ENCODE measurements around the gene IL23A. TPM values are rescaled to one million over a fixed set of nuclear protein-coding genes. Genes with fewer than 3 reads are reported as not detected.

The IL23A gene
- total and polyA plus RNA-seq, 4 experiments from 2014 or later: 30.3 to 40.1 (median 34.3) TPM

GRCh38 chr12:56373515-56373914, 34.8 kb downstream of the IL23A start:
- Mint-ChIP-seq H3K36me3 (no peaks in the 10 kb centered on the region), H3K9me3 (no peaks in the 10 kb centered on the region), H3K4me1 (no peaks in the 10 kb centered on the region), H3K27ac (no peak overlapping the region), H3K27me3 (no peaks in the 10 kb centered on the region), H3K4me3 (no peak overlapping the region)
- H3K4me3 ChIP-seq (ENCODE audit: low read length in 2 of 2): no peak overlapping the region
- no peaks in the 10 kb centered on the region for H3K36me3 ChIP-seq (ENCODE audit: insufficient read depth, low read length)
- intact Hi-C loops (cut with micrococcal nuclease): no loop called here
- DNase-seq: no peak
- H3K27me3 ChIP-seq (ENCODE audit: insufficient read depth, low read length): no peaks in the 10 kb centered on the region
- POLR2A ChIA-PET (ENCODE audit: partially characterized antibody): no interaction called here
- no peaks in the 10 kb centered on the region for H3K9me3 ChIP-seq (ENCODE audit: control insufficient read depth in 1 of 2, low read length in 2 of 2)
- no peak overlapping the region for H3K27ac ChIP-seq (ENCODE audit: low read depth, low read length)
- CTCF ChIA-PET (ENCODE audit: partially characterized antibody): no interaction called here
- no peaks in the 10 kb centered on the region for H3K4me1 ChIP-seq (ENCODE audit: insufficient read depth, low read length)

- ChIA-PET CTCF (ENCODE audit: partially characterized antibody) (interaction anchor here (0.8 kb wide), 1 partner anchor 31 kb away, joined by 4 read pairs; no protein-coding TSS in a partner anchor), POLR2A (ENCODE audit: partially characterized antibody) (interaction anchor here (0.6 kb wide), 1 partner anchor 288 kb away, joined by 4 read pairs; no protein-coding TSS in a partner anchor)
- Mint-ChIP-seq H3K9me3 (no peaks in the 10 kb centered on the region), H3K4me1 (no peaks in the 10 kb centered on the region), H3K4me3 (no peak overlapping the region), H3K27me3 (no peaks in the 10 kb centered on the region), H3K27ac (no peak overlapping the region), H3K36me3 (no peaks in the 10 kb centered on the region)
- no peaks in the 10 kb centered on the region for H3K9me3 ChIP-seq (ENCODE audit: control insufficient read depth in 1 of 2, low read length in 2 of 2)
- no peaks in the 10 kb centered on the region for H3K27me3 ChIP-seq (ENCODE audit: insufficient read depth, low read length)
- no peak for DNase-seq
- no peaks in the 10 kb centered on the region for H3K36me3 ChIP-seq (ENCODE audit: insufficient read depth, low read length)
- no peaks in the 10 kb centered on the region for H3K4me1 ChIP-seq (ENCODE audit: insufficient read depth, low read length)
- H3K27ac ChIP-seq (ENCODE audit: low read depth, low read length): no peak overlapping the region
- H3K4me3 ChIP-seq (ENCODE audit: low read length in 2 of 2): no peak overlapping the region
- intact Hi-C loops (cut with micrococcal nuclease): no loop called here
These were observed 36.3 kb downstream of the IL23A start for GRCh38 chr12:56374726-56375597.

GRCh38 chr12:56375598-56376434, 37.1 kb downstream of the IL23A start:
- H3K4me3 Mint-ChIP-seq: no peak overlapping the region
- Histone ChIP-seq H3K4me1 (ENCODE audit: insufficient read depth, low read length) (no peaks in the 10 kb centered on the region), H3K27me3 (ENCODE audit: insufficient read depth, low read length) (no peaks in the 10 kb centered on the region), H3K9me3 (ENCODE audit: control insufficient read depth in 1 of 2, low read length in 2 of 2) (no peaks in the 10 kb centered on the region), H3K4me3 (ENCODE audit: low read length in 2 of 2) (no peak overlapping the region), H3K27ac (ENCODE audit: low read depth, low read length) (no peak overlapping the region), H3K36me3 (ENCODE audit: insufficient read depth, low read length) (no peaks in the 10 kb centered on the region)
- intact Hi-C loops (cut with micrococcal nuclease): no loop called here
- no peak overlapping the region for H3K27ac Mint-ChIP-seq
- no peaks in the 10 kb centered on the region for H3K4me1 Mint-ChIP-seq
- CTCF ChIA-PET (ENCODE audit: partially characterized antibody): interaction anchor here (0.8 to 1.4 kb wide), 2 partner anchors 30 to 88 kb away, joined by 4 to 7 read pairs; no protein-coding TSS in a partner anchor
- H3K9me3 Mint-ChIP-seq: no peaks in the 10 kb centered on the region
- POLR2A ChIA-PET (ENCODE audit: partially characterized antibody): no interaction called here
- H3K36me3 Mint-ChIP-seq: no peaks in the 10 kb centered on the region
- H3K27me3 Mint-ChIP-seq: peaks cover 0 to under 1% of the 10 kb centered on the region in 2 donors
- DNase-seq: no peak

- H3K4me1 ChIP-seq (ENCODE audit: insufficient read depth, low read length): no peaks in the 10 kb centered on the region
- H3K4me3 ChIP-seq (ENCODE audit: low read length in 2 of 2): no peak overlapping the region
- no peaks in the 10 kb centered on the region for H3K9me3 Mint-ChIP-seq
- intact Hi-C loops (cut with micrococcal nuclease): no loop called here
- H3K4me3 Mint-ChIP-seq: no peak overlapping the region
- peak overlapping the region in 1 of 7 donors; percentile 27 for H3K27ac Mint-ChIP-seq
- no peak for DNase-seq
- H3K36me3 Mint-ChIP-seq: no peaks in the 10 kb centered on the region
- no peak overlapping the region for H3K27ac ChIP-seq (ENCODE audit: low read depth, low read length)
- POLR2A ChIA-PET (ENCODE audit: partially characterized antibody): no interaction called here
- H3K36me3 ChIP-seq (ENCODE audit: insufficient read depth, low read length): no peaks in the 10 kb centered on the region
- H3K9me3 ChIP-seq (ENCODE audit: control insufficient read depth in 1 of 2, low read length in 2 of 2): no peaks in the 10 kb centered on the region
- CTCF ChIA-PET (ENCODE audit: partially characterized antibody): interaction anchor here (1.4 kb wide), 1 partner anchor 87 kb away, joined by 7 read pairs; no protein-coding TSS in a partner anchor
- no peaks in the 10 kb centered on the region for H3K27me3 ChIP-seq (ENCODE audit: insufficient read depth, low read length)
- no peaks in the 10 kb centered on the region for H3K4me1 Mint-ChIP-seq
- peaks cover 0 to 6% of the 10 kb centered on the region in 2 donors for H3K27me3 Mint-ChIP-seq
These were observed 38.8 kb downstream of the IL23A start for GRCh38 chr12:56377310-56377988.

- Histone ChIP-seq H3K9me3 (ENCODE audit: control insufficient read depth in 1 of 2, low read length in 2 of 2) (no peaks in the 10 kb centered on the region), H3K4me3 (ENCODE audit: low read length in 2 of 2) (no peak overlapping the region), H3K27me3 (ENCODE audit: insufficient read depth, low read length) (no peaks in the 10 kb centered on the region), H3K36me3 (ENCODE audit: insufficient read depth, low read length) (no peaks in the 10 kb centered on the region), H3K27ac (ENCODE audit: low read depth, low read length) (no peak overlapping the region), H3K4me1 (ENCODE audit: insufficient read depth, low read length) (no peaks in the 10 kb centered on the region)
- DNase-seq: no peak
- no peaks in the 10 kb centered on the region for H3K36me3 Mint-ChIP-seq
- intact Hi-C loops (cut with micrococcal nuclease): no loop called here
- ChIA-PET POLR2A (ENCODE audit: partially characterized antibody) (no interaction called here), CTCF (ENCODE audit: partially characterized antibody) (no interaction called here)
- H3K9me3 Mint-ChIP-seq: no peaks in the 10 kb centered on the region
- no peak overlapping the region for H3K4me3 Mint-ChIP-seq
- H3K4me1 Mint-ChIP-seq: no peaks in the 10 kb centered on the region
- H3K27me3 Mint-ChIP-seq: peaks cover 0 to 6% of the 10 kb centered on the region in 2 donors
- H3K27ac Mint-ChIP-seq: no peak overlapping the region
These were observed 39.3 kb downstream of the IL23A start for GRCh38 chr12:56377989-56378316.

- Histone ChIP-seq H3K4me1 (ENCODE audit: insufficient read depth, low read length) (no peaks in the 10 kb centered on the region), H3K9me3 (ENCODE audit: control insufficient read depth in 1 of 2, low read length in 2 of 2) (no peaks in the 10 kb centered on the region), H3K27ac (ENCODE audit: low read depth, low read length) (no peak overlapping the region), H3K27me3 (ENCODE audit: insufficient read depth, low read length) (no peaks in the 10 kb centered on the region), H3K4me3 (ENCODE audit: low read length in 2 of 2) (no peak overlapping the region), H3K36me3 (ENCODE audit: insufficient read depth, low read length) (no peaks in the 10 kb centered on the region)
- Mint-ChIP-seq H3K4me3 (no peak overlapping the region), H3K4me1 (no peaks in the 10 kb centered on the region), H3K36me3 (no peaks in the 10 kb centered on the region), H3K27me3 (peaks cover 0 to 6% of the 10 kb centered on the region in 2 donors), H3K27ac (no peak overlapping the region), H3K9me3 (peaks cover 0 to 1% (median 0%) of the 10 kb centered on the region in 8 donors)
- intact Hi-C loops (cut with micrococcal nuclease): no loop called here
- POLR2A ChIA-PET (ENCODE audit: partially characterized antibody): no interaction called here
- DNase-seq: no peak
- CTCF ChIA-PET (ENCODE audit: partially characterized antibody): interaction anchor here (1.2 to 1.6 kb wide), 2 partner anchors 15 to 82 kb away, joined by 3 to 4 read pairs; no protein-coding TSS in a partner anchor
These were observed 43.9 kb downstream of the IL23A start for GRCh38 chr12:56382611-56383010.

GRCh38 chr12:56385873-56386272, 47.2 kb downstream of the IL23A start:
- intact Hi-C loops (cut with micrococcal nuclease): no loop called here
- Histone ChIP-seq H3K36me3 (ENCODE audit: insufficient read depth, low read length) (no peaks in the 10 kb centered on the region), H3K27me3 (ENCODE audit: insufficient read depth, low read length) (no peaks in the 10 kb centered on the region), H3K27ac (ENCODE audit: low read depth, low read length) (no peak overlapping the region), H3K4me3 (ENCODE audit: low read length in 2 of 2) (no peak overlapping the region), H3K9me3 (ENCODE audit: control insufficient read depth in 1 of 2, low read length in 2 of 2) (no peaks in the 10 kb centered on the region), H3K4me1 (ENCODE audit: insufficient read depth, low read length) (no peaks in the 10 kb centered on the region)
- Mint-ChIP-seq H3K4me1 (no peaks in the 10 kb centered on the region), H3K27me3 (peaks cover 0 to 5% of the 10 kb centered on the region in 2 donors), H3K4me3 (no peak overlapping the region), H3K36me3 (no peaks in the 10 kb centered on the region), H3K9me3 (peaks cover 0 to 1% (median 0%) of the 10 kb centered on the region in 8 donors), H3K27ac (peak overlapping the region in 1 of 7 donors; percentile 22)
- ChIA-PET CTCF (ENCODE audit: partially characterized antibody) (no interaction called here), POLR2A (ENCODE audit: partially characterized antibody) (no interaction called here)
- DNase-seq: no peak
